ELF-1 (cell line): ENCODE data around the gene ID2.

Source experiments
- DNase-seq: peaks from one replicate; pipeline ENCODE4 v3.0.0-alpha.2; 2016; ENCODE audit warnings: low read depth, low spot score

The ID2 gene

DNA sequence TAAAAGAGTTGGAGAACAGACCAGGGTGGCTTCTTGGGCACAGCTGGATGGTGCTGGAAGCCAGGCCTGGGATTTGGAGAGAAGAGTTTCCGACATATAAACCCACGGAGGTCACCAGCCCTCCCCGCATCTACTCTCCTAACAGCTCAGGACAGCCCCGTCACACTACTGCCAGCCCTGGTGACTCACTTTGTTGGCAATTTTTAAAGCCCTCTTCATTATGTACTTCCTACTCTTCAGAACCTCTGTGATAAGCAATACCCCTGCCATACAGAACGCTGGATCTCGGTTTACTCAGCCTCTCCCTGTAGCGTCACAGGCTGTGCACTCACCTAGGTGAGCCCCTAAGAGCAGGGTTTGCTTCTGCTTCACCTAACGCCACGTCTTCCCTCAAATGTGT is 48.1 kb downstream of the ID2 start:
- DNase-seq: no peak

DNA sequence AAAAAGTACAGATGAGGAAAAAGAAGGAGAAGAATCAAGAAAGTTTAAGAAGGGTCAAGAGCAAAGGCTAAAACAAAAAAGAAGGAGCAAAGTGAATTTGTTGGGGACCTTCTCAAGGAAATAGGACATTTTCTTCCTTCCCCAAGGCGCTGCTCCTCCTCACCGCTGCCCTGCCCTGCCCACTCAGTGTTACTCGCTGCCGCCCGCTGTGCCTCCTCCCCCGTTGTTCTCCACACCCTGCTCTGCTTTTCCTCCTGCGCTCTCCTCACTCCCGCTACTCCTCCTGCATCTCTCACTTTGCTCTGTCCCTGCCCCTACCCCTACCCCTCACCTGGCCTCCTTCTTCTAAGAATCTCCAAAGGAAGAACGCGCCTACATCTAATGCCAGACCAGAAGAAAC is 50.7 kb downstream of the ID2 start:
- DNase-seq: no peak
